ENCODE data around the gene SLIT3.

The SLIT3 gene

GRCh38 chr5:169250887-169251286 lies 50.1 kb downstream of the SLIT3 start:
- no peak overlapping the region for H3K4me3 ChIP-seq (ENCODE audit: control insufficient read depth, low read depth, low read length)
- DNase-seq (ENCODE audit: low read depth): no peak
- no peak for TF ChIP-seq CTCF (conservative IDR thresholded peaks at IDR 0.05; ENCODE audit: control insufficient read depth, insufficient read depth, low read depth, low read length)

GRCh38 chr5:169248996-169249395 lies 51.9 kb downstream of the SLIT3 start:
- no peak overlapping the region for H3K4me3 ChIP-seq (ENCODE audit: control insufficient read depth, low read depth, low read length)
- DNase-seq (ENCODE audit: low read depth): no peak
- no peak for TF ChIP-seq CTCF (conservative IDR thresholded peaks at IDR 0.05; ENCODE audit: control insufficient read depth, insufficient read depth, low read depth, low read length)

- H3K4me3 ChIP-seq (ENCODE audit: control insufficient read depth, low read depth, low read length): no peak overlapping the region
- no peak for DNase-seq (ENCODE audit: low read depth)
- TF ChIP-seq CTCF (conservative IDR thresholded peaks at IDR 0.05; ENCODE audit: control insufficient read depth, insufficient read depth, low read depth, low read length): no peak
These were observed 52.4 kb downstream of the SLIT3 start for GRCh38 chr5:169248550-169248949.

DNA sequence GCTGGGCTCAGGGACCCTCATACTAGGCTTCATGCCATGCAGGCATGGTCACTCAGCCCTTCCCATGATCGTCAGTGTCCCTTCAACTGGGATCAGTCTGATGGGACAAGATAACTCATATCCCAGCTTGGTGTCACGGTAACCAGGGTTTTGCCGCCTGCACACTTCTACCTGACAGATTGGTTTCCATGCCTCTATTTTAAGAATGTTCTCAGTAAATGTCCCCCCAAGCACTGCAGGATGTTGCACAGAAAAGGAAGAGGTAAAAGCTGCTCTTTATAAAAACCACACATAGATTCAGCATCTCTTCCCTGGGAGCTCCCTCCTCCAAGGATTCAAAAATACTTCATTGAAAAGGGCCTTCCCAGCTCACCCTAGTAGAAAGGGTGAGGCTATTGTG lies 56.1 kb downstream of the SLIT3 start:
- TF ChIP-seq CTCF (conservative IDR thresholded peaks at IDR 0.05; ENCODE audit: control insufficient read depth, insufficient read depth, low read depth, low read length): no peak
- DNase-seq (ENCODE audit: low read depth): no peak
- H3K4me3 ChIP-seq (ENCODE audit: control insufficient read depth, low read depth, low read length): no peak overlapping the region

- no peak for DNase-seq (ENCODE audit: low read depth)
- H3K4me3 ChIP-seq (ENCODE audit: control insufficient read depth, low read depth, low read length): no peak overlapping the region
- TF ChIP-seq CTCF (conservative IDR thresholded peaks at IDR 0.05; ENCODE audit: control insufficient read depth, insufficient read depth, low read depth, low read length): no peak
These were observed 57.1 kb downstream of the SLIT3 start for GRCh38 chr5:169243651-169244422.

GRCh38 chr5:169242849-169243186 lies 58.1 kb downstream of the SLIT3 start:
- no peak for DNase-seq (ENCODE audit: low read depth)
- no peak for TF ChIP-seq CTCF (conservative IDR thresholded peaks at IDR 0.05; ENCODE audit: control insufficient read depth, insufficient read depth, low read depth, low read length)
- H3K4me3 ChIP-seq (ENCODE audit: control insufficient read depth, low read depth, low read length): no peak overlapping the region
